G401 (cell line): ENCODE measurements around the gene C16orf96. TPM values are rescaled to one million over a fixed set of nuclear protein-coding genes. Genes with fewer than 3 reads are reported as not detected.

Experiments
- DNase-seq: peaks from one replicate; pipeline ENCODE4 v3.0.0-alpha.2; 2015; ENCODE audit warnings: low spot score
- in situ Hi-C: cut with HindIII; loops from 2 replicates; pipeline ENCODE4 v1.10.0; 2016; ENCODE audit warnings: low sequenced_read_pairs, mixed read lengths
- total RNA-seq: library from RNA; depleted of rRNA; stranded (reverse); fragments of >200 nt; shearing (Covaris generic); gene quantifications from 2 replicates; pipeline ENCODE4 v1.2.3, GENCODE V29; 2014

C16orf96 gene
- total RNA-seq, 1 experiment from 2014 or later, result 0.17 TPM

GRCh38 chr16:4591191-4591590, 35.1 kb downstream of the C16orf96 start:
- in situ Hi-C loops, result no loop called here
- DNase-seq, result no peak

- DNase-seq, result no peak
Measured at GRCh38 chr16:4591706-4592470, 35.7 kb downstream of the C16orf96 start.

GRCh38 chr16:4593086-4593485, 36.9 kb downstream of the C16orf96 start:
- no peak for DNase-seq
- in situ Hi-C loops, result no loop called here

More at GRCh38 chr16:4591706-4592470, 35.7 kb downstream of the C16orf96 start:
- in situ Hi-C loops, result no loop called here

GRCh38 chr16:4594433-4595410, 38.6 kb downstream of the C16orf96 start:
- DNase-seq, result no peak
- in situ Hi-C loops, result no loop called here

DNA sequence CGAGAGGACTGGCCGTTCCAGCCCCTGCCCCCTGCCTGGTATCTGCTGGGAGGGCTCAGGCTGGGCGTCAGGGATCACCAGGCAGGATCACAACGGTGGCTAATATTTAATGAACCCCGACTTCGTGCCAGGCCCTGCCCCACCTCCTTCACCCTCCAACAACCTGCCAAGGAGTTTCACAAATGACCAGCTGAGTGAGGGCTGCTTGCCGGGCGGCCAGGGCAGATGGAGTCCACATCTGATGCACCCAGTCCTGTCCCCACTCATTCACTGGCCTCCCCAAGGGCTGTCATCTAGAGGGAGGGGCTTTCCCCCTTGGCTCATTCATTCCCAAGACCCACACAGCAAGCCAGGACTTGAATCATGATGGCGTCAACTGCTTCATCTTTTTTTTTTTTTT, 41.0 kb downstream of the C16orf96 start:
- no peak for DNase-seq

DNA sequence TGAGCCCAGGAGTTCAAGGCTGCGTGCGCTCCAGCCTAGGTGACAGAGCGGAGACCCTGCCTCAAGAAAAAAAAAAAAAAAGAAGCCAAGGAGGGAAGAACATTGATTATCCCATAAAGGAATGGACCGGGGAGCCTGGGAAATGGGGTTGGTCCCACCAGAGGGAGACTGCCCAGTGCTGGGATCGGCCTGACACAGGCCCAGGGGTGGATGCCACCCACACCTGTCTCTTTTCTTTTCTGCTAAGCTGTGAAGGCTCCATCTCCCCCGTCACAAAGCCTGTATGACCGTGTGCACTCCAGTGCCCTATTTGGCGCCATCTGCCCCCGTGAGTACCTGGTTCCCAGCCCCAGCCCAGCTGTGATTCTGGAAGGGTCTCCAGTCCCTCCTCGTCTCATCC, 42.9 kb downstream of the C16orf96 start:
- in situ Hi-C loops, result no loop called here
- DNase-seq, result no peak

More for the DNA sequence above, 41.0 kb downstream of the C16orf96 start:
- in situ Hi-C loops, result no loop called here

- in situ Hi-C loops, result no loop called here
- DNase-seq, result no peak
Measured at GRCh38 chr16:4599545-4599944, 43.4 kb downstream of the C16orf96 start.

DNA sequence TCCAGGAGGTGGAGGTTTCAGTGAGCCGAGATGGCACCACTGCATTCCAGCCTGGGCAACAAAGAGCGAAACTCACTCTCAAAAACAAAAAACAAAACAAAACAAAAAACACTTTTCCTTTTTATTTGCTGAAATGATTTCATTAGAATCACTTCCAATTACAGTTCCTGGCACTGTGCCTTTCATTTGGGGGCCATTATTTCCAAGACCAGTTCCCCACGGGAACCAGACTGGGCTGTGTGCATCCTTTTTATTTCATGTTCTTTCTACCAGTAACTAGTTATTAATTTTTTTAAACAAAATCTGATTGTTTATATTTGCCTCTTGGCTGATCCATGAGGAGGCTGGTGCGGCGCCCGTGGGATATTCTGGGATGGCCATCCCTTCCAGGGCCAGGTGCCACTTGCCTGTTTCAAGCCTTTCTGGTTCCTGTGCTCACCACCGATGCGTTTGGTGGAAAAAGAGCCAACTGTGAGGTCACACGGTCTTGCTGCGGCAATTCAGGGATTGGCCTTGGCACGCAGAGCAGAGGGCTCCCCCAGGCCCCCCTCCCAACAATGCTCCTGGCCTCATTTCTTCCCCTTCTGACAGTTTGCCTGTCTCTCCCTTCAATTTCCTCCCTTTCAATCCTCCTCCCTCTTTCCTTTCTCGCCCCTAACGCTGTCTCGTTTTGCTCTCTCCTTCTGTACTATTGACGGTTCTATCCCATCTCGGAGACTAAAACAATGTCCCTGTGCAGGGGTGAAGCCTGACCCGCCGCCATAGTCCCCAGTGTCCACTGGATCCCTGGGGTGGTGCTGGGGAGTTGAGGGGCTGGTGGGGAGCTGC, 45.1 kb downstream of the C16orf96 start:
- in situ Hi-C loops, result no loop called here

DNA sequence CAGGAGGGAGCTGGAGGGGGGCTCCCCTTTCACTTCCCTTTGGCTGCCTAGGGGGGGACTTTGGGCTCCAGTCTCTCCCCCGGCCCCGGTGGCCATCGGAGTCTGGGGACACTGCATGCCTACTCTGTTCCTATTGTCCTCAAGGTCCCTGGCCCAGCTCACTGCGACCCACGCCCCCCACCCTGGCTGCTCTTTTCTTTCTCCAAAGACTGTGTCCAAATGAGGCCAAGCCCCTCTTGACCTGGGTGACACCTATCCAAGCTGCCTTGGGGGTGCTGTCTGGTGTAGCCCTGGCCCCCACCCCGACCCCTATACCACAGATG, 45.7 kb downstream of the C16orf96 start:
- in situ Hi-C loops, result no loop called here
- no peak for DNase-seq

More for the DNA sequence above, 45.1 kb downstream of the C16orf96 start:
- DNase-seq, result peak; percentile 96

GRCh38 chr16:4602331-4602730, 46.2 kb downstream of the C16orf96 start:
- in situ Hi-C loops, result no loop called here
- DNase-seq, result no peak

- in situ Hi-C loops, result no loop called here
Measured at GRCh38 chr16:4603624-4604170, 47.6 kb downstream of the C16orf96 start.

GRCh38 chr16:4604401-4604800, 48.3 kb downstream of the C16orf96 start:
- in situ Hi-C loops, result no loop called here

More at GRCh38 chr16:4603624-4604170, 47.6 kb downstream of the C16orf96 start:
- DNase-seq, result no peak

DNA sequence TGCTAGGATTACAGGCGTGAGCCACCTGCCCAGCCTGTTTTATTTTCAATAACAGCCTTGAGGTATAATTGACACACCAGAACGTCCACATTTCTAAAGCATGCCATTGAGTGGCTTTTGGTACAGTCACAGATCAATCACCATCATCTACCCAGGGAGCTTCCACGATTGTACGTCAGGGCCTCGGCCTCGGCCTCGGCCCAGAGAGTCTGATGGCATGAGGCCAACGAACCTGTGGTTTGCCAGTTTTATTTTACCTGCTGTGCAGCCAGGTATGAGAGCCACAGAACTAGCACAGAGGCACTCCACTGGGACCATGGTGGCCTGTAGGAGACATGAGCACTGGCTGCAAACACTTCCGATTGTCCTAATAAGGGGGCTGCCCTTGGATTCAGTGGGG, 50.2 kb downstream of the C16orf96 start:
- in situ Hi-C loops, result no loop called here
- DNase-seq, result no peak

More at GRCh38 chr16:4604401-4604800, 48.3 kb downstream of the C16orf96 start:
- DNase-seq, result no peak

DNA sequence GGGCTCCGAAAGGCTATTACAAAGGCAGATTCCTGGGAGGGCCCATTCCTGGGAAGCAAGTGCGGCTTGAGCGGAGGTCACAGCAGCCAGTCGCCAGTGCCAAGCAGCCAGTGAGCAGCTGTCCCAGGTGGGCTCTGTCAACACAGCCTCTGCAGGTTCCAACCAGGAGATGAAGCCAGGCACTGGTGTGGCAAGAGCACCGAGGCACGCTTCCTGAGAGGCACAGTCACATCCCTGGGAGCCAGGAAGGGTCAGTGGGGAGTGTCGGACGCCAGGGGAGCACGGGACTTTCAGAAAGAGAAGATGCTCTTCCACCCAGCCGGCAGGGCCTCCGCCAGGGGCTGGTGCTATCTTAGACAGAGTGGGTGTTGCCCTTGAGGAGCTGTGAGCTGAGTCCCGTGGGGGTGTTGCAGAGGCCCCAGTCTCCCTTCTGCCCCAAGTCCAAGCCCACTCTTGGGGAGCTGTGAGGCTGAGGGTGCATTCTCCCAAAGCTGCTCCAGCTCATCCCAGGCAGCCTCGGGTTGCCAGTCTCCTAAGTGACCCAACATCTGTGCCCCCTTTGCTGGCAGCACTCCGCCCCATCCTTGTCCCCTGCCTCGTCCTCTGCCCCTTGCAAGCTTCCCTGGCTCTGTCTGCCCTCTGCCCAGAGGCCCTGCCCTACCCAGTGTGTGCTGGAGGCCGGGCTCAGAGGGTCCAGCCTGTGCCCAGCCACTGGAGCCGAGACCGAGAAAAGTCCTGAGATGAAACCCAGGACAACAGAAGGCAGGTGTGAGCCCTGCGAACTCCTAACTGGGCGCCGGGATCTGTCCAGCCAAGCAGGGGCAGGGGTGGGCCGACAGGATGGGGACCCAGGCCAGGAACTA, 51.9 kb downstream of the C16orf96 start:
- in situ Hi-C loops, result no loop called here
- no peak for DNase-seq

DNA sequence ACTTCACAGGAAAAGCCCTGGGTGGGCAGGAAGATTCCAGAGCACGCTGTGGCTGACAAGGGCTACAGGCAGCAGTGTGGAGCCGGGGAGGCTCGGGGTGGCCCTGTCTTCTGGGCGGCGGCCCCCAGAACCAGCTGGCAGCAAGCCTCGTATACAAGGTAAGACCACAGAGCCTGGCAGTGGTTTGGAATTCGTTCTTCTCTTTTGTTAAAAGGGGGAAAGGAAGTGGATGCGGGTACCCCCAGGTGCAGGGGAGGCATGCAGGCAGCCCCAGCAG, 52.5 kb downstream of the C16orf96 start:
- no peak for DNase-seq
- in situ Hi-C loops, result no loop called here

DNA sequence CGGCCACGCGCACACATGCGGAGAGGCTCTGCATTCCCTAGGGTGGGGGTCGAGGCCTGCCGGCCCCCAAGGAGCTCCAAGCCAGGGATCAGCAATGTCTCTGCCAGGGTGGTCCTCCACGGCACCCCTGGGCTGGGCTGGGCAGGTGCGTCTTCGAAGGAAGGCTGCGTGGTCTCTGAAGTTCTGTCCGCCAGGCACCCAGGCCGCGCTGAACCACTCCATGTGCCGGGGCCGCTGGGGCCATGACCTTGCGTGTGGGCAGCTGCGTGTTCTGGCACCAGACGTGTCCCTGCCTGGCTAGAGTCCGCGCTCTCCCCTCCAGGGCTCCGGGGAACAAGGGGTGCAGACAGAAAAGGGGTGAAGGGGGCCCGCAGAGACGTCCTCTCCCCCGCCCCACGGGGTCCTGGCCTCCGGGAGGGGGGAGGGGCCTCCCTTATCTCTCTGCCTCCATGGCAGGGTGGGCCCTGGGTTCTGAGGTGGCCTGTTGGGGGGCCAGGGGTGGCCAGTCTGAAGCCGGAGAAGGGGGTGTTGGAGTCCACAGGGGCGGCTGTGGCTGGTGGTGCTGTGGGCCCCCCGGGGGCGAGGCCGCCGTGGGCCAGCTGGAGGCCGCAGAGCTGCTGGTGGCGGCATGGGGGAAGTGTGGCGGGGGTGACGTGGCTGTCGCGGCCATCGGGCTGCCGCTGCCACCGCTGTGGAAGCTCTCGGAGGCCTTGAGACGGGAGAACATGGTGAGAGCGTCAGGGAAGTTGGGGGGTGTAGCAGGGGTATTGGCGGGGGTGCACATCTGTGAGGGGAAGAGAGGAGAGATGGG, 53.3 kb downstream of the C16orf96 start:
- in situ Hi-C loops, result no loop called here
- no peak for DNase-seq
